ENCODE measurements around the gene KIF22.

Gene KIF22

GRCh38 chr16:29840240-29840639, 49.7 kb downstream of the KIF22 start:
- H3K4me1 ChIP-seq (ENCODE audit: control insufficient read depth, insufficient read depth, low read length) = no peaks in the 10 kb centered on the region
- H3K27me3 ChIP-seq (ENCODE audit: control insufficient read depth, insufficient read depth, low read length, poor library complexity, severe bottlenecking) = no peaks in the 10 kb centered on the region
- WGBS, 2 experiments = 89 to 91% methylated on average over 10 of the region's 10 CpGs
- no peaks in the 10 kb centered on the region for H3K36me3 ChIP-seq (ENCODE audit: control insufficient read depth, insufficient read depth, low read length)
- H3K9me3 ChIP-seq (ENCODE audit: control insufficient read depth, low read length) = no peaks in the 10 kb centered on the region
- H3K27ac ChIP-seq (ENCODE audit: insufficient read depth, low read depth, low read length, poor library complexity, severe bottlenecking) = no peak overlapping the region
- no peak overlapping the region for H3K4me3 ChIP-seq (ENCODE audit: insufficient read depth, low read depth, low read length)

GRCh38 chr16:29841631-29842030, 51.1 kb downstream of the KIF22 start:
- Histone ChIP-seq H3K4me1 (ENCODE audit: control insufficient read depth, insufficient read depth, low read length) (no peaks in the 10 kb centered on the region), H3K36me3 (ENCODE audit: control insufficient read depth, insufficient read depth, low read length) (no peaks in the 10 kb centered on the region), H3K9me3 (ENCODE audit: control insufficient read depth, low read length) (no peaks in the 10 kb centered on the region), H3K27me3 (ENCODE audit: control insufficient read depth, insufficient read depth, low read length, poor library complexity, severe bottlenecking) (no peaks in the 10 kb centered on the region), H3K4me3 (ENCODE audit: insufficient read depth, low read depth, low read length) (no peak overlapping the region), H3K27ac (ENCODE audit: insufficient read depth, low read depth, low read length, poor library complexity, severe bottlenecking) (no peak overlapping the region)
- 95% methylated on average over 23 of the region's 23 CpGs for WGBS, 2 experiments

GRCh38 chr16:29842732-29843346, 52.3 kb downstream of the KIF22 start:
- Histone ChIP-seq H3K27ac (ENCODE audit: insufficient read depth, low read depth, low read length, poor library complexity, severe bottlenecking) (no peak overlapping the region), H3K27me3 (ENCODE audit: control insufficient read depth, insufficient read depth, low read length, poor library complexity, severe bottlenecking) (no peaks in the 10 kb centered on the region), H3K4me1 (ENCODE audit: control insufficient read depth, insufficient read depth, low read length) (no peaks in the 10 kb centered on the region), H3K36me3 (ENCODE audit: control insufficient read depth, insufficient read depth, low read length) (no peaks in the 10 kb centered on the region), H3K9me3 (ENCODE audit: control insufficient read depth, low read length) (no peaks in the 10 kb centered on the region), H3K4me3 (ENCODE audit: insufficient read depth, low read depth, low read length) (no peak overlapping the region)
- WGBS, 2 experiments = 93 to 95% methylated on average over 9 of the region's 9 CpGs

GRCh38 chr16:29843931-29844330, 53.4 kb downstream of the KIF22 start:
- Histone ChIP-seq H3K4me1 (ENCODE audit: control insufficient read depth, insufficient read depth, low read length) (no peaks in the 10 kb centered on the region), H3K4me3 (ENCODE audit: insufficient read depth, low read depth, low read length) (no peak overlapping the region), H3K27ac (ENCODE audit: insufficient read depth, low read depth, low read length, poor library complexity, severe bottlenecking) (no peak overlapping the region), H3K36me3 (ENCODE audit: control insufficient read depth, insufficient read depth, low read length) (no peaks in the 10 kb centered on the region), H3K9me3 (ENCODE audit: control insufficient read depth, low read length) (no peaks in the 10 kb centered on the region), H3K27me3 (ENCODE audit: control insufficient read depth, insufficient read depth, low read length, poor library complexity, severe bottlenecking) (no peaks in the 10 kb centered on the region)
- WGBS, 2 experiments = 92 to 94% methylated on average over 8 of the region's 8 CpGs

GRCh38 chr16:29844575-29845331, 54.2 kb downstream of the KIF22 start:
- no peak overlapping the region for H3K4me3 ChIP-seq (ENCODE audit: insufficient read depth, low read depth, low read length)
- no peaks in the 10 kb centered on the region for H3K4me1 ChIP-seq (ENCODE audit: control insufficient read depth, insufficient read depth, low read length)
- H3K27me3 ChIP-seq (ENCODE audit: control insufficient read depth, insufficient read depth, low read length, poor library complexity, severe bottlenecking) = no peaks in the 10 kb centered on the region
- H3K27ac ChIP-seq (ENCODE audit: insufficient read depth, low read depth, low read length, poor library complexity, severe bottlenecking) = no peak overlapping the region
- no peaks in the 10 kb centered on the region for H3K9me3 ChIP-seq (ENCODE audit: control insufficient read depth, low read length)
- 93 to 94% methylated on average over 28 of the region's 28 CpGs for WGBS, 2 experiments
- H3K36me3 ChIP-seq (ENCODE audit: control insufficient read depth, insufficient read depth, low read length) = no peaks in the 10 kb centered on the region

- Histone ChIP-seq H3K27ac (ENCODE audit: insufficient read depth, low read depth, low read length, poor library complexity, severe bottlenecking) (no peak overlapping the region), H3K4me3 (ENCODE audit: insufficient read depth, low read depth, low read length) (no peak overlapping the region), H3K27me3 (ENCODE audit: control insufficient read depth, insufficient read depth, low read length, poor library complexity, severe bottlenecking) (no peaks in the 10 kb centered on the region), H3K36me3 (ENCODE audit: control insufficient read depth, insufficient read depth, low read length) (no peaks in the 10 kb centered on the region), H3K4me1 (ENCODE audit: control insufficient read depth, insufficient read depth, low read length) (no peaks in the 10 kb centered on the region), H3K9me3 (ENCODE audit: control insufficient read depth, low read length) (no peaks in the 10 kb centered on the region)
- 96% methylated on average over 18 of the region's 18 CpGs for WGBS, 2 experiments
These were observed 55.1 kb downstream of the KIF22 start for GRCh38 chr16:29845656-29846055.

GRCh38 chr16:29848420-29849297, 58.1 kb downstream of the KIF22 start:
- WGBS, 2 experiments = 59% methylated on average over 15 of the region's 15 CpGs
- Histone ChIP-seq H3K27ac (ENCODE audit: insufficient read depth, low read depth, low read length, poor library complexity, severe bottlenecking) (no peak overlapping the region), H3K4me1 (ENCODE audit: control insufficient read depth, insufficient read depth, low read length) (no peaks in the 10 kb centered on the region), H3K4me3 (ENCODE audit: insufficient read depth, low read depth, low read length) (no peak overlapping the region), H3K27me3 (ENCODE audit: control insufficient read depth, insufficient read depth, low read length, poor library complexity, severe bottlenecking) (no peaks in the 10 kb centered on the region), H3K9me3 (ENCODE audit: control insufficient read depth, low read length) (no peaks in the 10 kb centered on the region), H3K36me3 (ENCODE audit: control insufficient read depth, insufficient read depth, low read length) (no peaks in the 10 kb centered on the region)

- H3K4me1 ChIP-seq (ENCODE audit: control insufficient read depth, insufficient read depth, low read length) = no peaks in the 10 kb centered on the region
- no peak overlapping the region for H3K27ac ChIP-seq (ENCODE audit: insufficient read depth, low read depth, low read length, poor library complexity, severe bottlenecking)
- H3K36me3 ChIP-seq (ENCODE audit: control insufficient read depth, insufficient read depth, low read length) = no peaks in the 10 kb centered on the region
- no peak overlapping the region for H3K4me3 ChIP-seq (ENCODE audit: insufficient read depth, low read depth, low read length)
- no peaks in the 10 kb centered on the region for H3K9me3 ChIP-seq (ENCODE audit: control insufficient read depth, low read length)
- WGBS, 2 experiments = 57 to 68% methylated on average over 5 of the region's 5 CpGs
- H3K27me3 ChIP-seq (ENCODE audit: control insufficient read depth, insufficient read depth, low read length, poor library complexity, severe bottlenecking) = no peaks in the 10 kb centered on the region
These were observed 59.0 kb downstream of the KIF22 start for GRCh38 chr16:29849505-29849904.

- no peaks in the 10 kb centered on the region for H3K36me3 ChIP-seq (ENCODE audit: control insufficient read depth, insufficient read depth, low read length)
- no peaks in the 10 kb centered on the region for H3K9me3 ChIP-seq (ENCODE audit: control insufficient read depth, low read length)
- no peak overlapping the region for H3K27ac ChIP-seq (ENCODE audit: insufficient read depth, low read depth, low read length, poor library complexity, severe bottlenecking)
- no peaks in the 10 kb centered on the region for H3K4me1 ChIP-seq (ENCODE audit: control insufficient read depth, insufficient read depth, low read length)
- whole genome bisulfite sequencing, 2 experiments = 94 to 99% methylated on average over 3 of the region's 3 CpGs
- H3K4me3 ChIP-seq (ENCODE audit: insufficient read depth, low read depth, low read length) = no peak overlapping the region
- H3K27me3 ChIP-seq (ENCODE audit: control insufficient read depth, insufficient read depth, low read length, poor library complexity, severe bottlenecking) = no peaks in the 10 kb centered on the region
These were observed 60.4 kb downstream of the KIF22 start for GRCh38 chr16:29850998-29851397.

- no peaks in the 10 kb centered on the region for H3K36me3 ChIP-seq (ENCODE audit: control insufficient read depth, insufficient read depth, low read length)
- no peak overlapping the region for H3K4me3 ChIP-seq (ENCODE audit: insufficient read depth, low read depth, low read length)
- 83 to 94% methylated on average over 7 of the region's 7 CpGs for WGBS, 2 experiments
- no peaks in the 10 kb centered on the region for H3K9me3 ChIP-seq (ENCODE audit: control insufficient read depth, low read length)
- no peaks in the 10 kb centered on the region for H3K4me1 ChIP-seq (ENCODE audit: control insufficient read depth, insufficient read depth, low read length)
- H3K27ac ChIP-seq (ENCODE audit: insufficient read depth, low read depth, low read length, poor library complexity, severe bottlenecking) = no peak overlapping the region
- H3K27me3 ChIP-seq (ENCODE audit: control insufficient read depth, insufficient read depth, low read length, poor library complexity, severe bottlenecking) = no peaks in the 10 kb centered on the region
These were observed 62.1 kb downstream of the KIF22 start for GRCh38 chr16:29852654-29853053.

All from ectodermal cell (in vitro differentiated cells).